ENCODE results near the gene ATRNL1.
"Not testable (repeated sequence)": the region's sequence is repeated elsewhere in the genome, so short reads cannot be mapped to it uniquely, and the experiment has no call there.

Gene ATRNL1

DNA sequence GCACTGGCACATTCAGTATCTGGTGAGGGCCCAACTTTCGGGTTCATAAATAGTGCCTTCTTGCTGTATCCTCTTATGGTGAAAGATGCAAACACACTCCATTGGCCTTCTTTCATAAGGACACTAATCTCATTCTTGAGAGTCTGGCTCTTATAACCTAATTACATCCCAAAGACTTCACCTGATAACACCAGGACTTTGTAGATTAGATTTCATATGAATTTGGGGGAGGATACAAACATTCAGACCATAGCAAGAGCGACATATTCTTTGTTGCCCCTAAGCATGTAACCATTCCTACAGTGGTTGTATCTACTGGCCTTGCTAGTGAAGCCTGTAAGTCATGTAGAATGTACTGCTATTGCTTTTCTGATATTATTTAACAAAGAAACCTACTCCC lies 654.6 kb downstream of the ATRNL1 start:
- DNase-seq (ENCODE audit: low read depth), result no peak
- TF ChIP-seq, protein P1, sequence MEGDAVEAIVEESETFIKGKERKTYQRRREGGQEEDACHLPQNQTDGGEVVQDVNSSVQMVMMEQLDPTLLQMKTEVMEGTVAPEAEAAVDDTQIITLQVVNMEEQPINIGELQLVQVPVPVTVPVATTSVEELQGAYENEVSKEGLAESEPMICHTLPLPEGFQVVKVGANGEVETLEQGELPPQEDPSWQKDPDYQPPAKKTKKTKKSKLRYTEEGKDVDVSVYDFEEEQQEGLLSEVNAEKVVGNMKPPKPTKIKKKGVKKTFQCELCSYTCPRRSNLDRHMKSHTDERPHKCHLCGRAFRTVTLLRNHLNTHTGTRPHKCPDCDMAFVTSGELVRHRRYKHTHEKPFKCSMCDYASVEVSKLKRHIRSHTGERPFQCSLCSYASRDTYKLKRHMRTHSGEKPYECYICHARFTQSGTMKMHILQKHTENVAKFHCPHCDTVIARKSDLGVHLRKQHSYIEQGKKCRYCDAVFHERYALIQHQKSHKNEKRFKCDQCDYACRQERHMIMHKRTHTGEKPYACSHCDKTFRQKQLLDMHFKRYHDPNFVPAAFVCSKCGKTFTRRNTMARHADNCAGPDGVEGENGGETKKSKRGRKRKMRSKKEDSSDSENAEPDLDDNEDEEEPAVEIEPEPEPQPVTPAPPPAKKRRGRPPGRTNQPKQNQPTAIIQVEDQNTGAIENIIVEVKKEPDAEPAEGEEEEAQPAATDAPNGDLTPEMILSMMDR (IDR thresholded peaks at IDR 0.05; ENCODE audit: insufficient read depth, low read depth, low read length, missing control alignments), result no peak

DNA sequence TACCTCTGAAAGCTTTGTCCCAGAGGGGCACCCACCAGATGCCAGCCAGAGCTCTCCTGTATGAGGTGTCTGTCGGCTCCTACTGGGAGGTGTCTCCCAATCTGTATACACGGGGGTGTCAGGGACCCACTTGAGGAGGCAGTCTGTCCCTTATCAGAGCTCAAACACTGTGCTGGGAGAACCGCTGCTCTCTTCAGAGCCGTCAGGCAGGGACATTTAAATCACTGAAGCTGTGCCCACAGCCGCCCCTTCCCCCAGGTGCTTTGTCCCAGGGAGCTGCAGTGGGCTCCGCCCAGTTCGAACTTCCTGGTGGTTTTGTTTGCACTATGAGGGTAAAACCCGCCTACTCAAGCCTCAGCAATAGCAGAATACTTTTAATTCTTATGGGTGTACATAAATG lies 665.3 kb downstream of the ATRNL1 start:
- not testable (repeated sequence) for H3K4me3 ChIP-seq (ENCODE audit: low read length); DNase-seq (ENCODE audit: low read depth)

More for the DNA sequence above, 654.6 kb downstream of the ATRNL1 start:
- H3K4me3 ChIP-seq (ENCODE audit: low read length), result no peak overlapping the region

DNA sequence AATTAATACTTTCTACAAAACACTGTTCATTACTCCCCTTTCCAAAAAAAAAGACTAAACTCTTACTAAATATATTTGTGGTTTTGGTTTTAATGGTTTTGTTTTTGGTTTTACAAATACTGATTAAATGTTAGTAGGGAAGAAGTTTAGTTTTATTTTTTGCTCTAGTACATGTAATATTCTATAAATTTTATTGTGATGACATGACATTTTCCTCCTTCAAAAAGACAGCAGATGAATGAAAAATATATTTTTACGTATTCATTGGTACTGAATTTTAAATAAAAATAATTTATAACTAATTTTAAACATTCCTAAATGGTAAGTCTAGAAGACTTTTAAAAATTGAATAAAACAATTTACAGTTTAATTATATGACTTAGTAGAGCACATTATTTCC lies 667.0 kb downstream of the ATRNL1 start:
- TF ChIP-seq, protein P1 (IDR thresholded peaks at IDR 0.05; ENCODE audit: insufficient read depth, low read depth, low read length, missing control alignments), result no peak
- DNase-seq (ENCODE audit: low read depth), result no peak
- H3K4me3 ChIP-seq (ENCODE audit: low read length), result no peak overlapping the region

DNA sequence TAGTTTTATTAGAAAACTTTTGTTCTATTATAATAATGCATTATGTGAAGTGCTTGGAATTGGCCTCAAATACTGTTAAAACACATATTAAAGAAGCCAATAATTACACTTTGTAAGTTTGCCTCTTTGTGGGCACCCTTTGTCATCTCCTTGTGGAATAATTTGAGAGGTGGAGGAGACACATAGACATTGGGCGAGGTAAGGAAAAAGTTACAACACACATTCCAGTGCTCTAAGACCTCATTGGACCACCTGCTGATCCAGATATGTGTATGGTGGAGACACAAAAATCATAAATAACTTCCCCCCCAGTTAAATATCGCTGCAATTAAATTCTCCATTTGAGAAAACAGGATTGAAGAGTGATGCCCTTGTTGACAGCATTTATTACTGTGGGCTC lies 668.0 kb downstream of the ATRNL1 start:
- TF ChIP-seq, protein P1 (IDR thresholded peaks at IDR 0.05; ENCODE audit: insufficient read depth, low read depth, low read length, missing control alignments), result no peak
- no peak for DNase-seq (ENCODE audit: low read depth)
- H3K4me3 ChIP-seq (ENCODE audit: low read length), result no peak overlapping the region

DNA sequence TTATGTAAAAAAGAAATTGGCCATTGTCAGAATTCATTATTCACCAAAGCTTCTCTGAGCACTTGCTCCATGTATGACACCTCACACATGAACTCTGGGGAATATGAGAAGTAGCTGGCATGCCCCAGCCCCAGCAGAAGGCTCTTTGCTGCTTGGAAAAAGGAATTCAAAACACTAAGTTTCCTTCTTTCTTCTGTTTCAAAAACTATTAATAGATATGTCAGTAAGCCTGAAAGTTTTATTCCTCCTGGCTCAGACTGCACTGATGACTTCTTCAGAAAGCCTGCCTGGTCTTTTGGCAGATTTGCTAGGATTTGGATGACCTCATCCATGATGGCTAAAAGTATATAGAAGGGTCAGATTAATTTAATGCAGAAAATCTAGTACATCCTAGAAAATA lies 668.9 kb downstream of the ATRNL1 start:
- H3K4me3 ChIP-seq (ENCODE audit: low read length), result no peak overlapping the region
- no peak for DNase-seq (ENCODE audit: low read depth)
- TF ChIP-seq, protein P1 (IDR thresholded peaks at IDR 0.05; ENCODE audit: insufficient read depth, low read depth, low read length, missing control alignments), result no peak

DNA sequence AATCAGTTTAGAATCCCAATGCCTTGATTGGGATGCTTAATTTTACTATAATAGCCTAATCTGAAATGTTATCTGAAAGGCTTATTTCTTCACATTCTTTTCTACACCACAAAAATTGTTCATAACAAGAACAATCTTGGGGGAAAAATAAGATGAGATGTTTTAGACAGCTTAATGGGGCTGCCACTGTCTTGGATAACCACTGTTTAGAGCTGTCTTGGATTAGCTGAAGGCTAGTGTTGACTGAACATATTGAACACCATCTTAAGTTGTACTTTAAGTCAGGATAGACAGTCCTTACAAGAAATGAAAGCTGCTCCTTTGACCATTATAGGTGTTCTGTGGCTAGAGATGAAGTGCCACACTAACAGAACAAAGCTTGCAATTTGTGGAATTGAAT lies 678.6 kb downstream of the ATRNL1 start:
- no peak for DNase-seq (ENCODE audit: low read depth)
- no peak overlapping the region for H3K4me3 ChIP-seq (ENCODE audit: low read length)
- TF ChIP-seq, protein P1 (IDR thresholded peaks at IDR 0.05; ENCODE audit: insufficient read depth, low read depth, low read length, missing control alignments), result no peak

DNA sequence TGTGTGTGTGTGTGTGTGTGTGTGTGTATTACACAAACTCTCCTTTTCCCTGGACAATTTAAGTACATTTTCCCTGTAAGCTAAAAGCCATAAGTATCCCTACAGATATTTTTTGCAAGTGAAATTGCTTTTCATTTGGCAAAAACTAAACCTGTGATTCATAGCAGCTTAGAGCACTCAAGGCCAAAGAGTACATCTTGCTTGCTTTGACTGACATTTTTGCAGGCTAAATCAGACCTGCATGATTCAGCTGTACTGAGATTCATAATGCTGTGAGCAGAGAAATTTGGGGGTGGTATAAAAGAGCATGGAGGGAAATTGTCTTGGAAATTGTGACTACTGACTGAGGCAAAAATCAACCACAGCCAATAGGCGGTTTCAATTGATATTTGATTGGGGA lies 679.4 kb downstream of the ATRNL1 start:
- no peak overlapping the region for H3K4me3 ChIP-seq (ENCODE audit: low read length)
- DNase-seq (ENCODE audit: low read depth), result peak; percentile 49
- TF ChIP-seq, protein P1 (IDR thresholded peaks at IDR 0.05; ENCODE audit: insufficient read depth, low read depth, low read length, missing control alignments), result no peak

DNA sequence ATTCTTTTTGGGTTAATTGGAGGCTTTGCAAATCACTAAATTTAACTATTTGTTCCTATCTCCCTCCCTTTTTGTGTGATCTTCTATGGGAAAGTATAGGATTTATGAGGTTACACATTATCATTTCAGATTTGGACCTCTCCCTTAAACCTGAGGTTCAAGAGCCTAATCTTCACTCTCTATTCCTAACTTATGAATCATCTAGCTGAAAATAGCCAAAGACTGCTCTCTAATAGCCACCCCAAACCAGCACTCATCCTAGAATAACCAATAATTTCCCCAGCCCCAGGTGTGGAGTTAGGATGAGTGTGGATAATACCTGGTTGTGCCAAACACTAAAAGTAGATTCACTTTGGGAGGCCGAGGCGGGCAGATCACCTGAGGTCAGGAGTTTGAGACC lies 680.7 kb downstream of the ATRNL1 start:
- H3K4me3 ChIP-seq (ENCODE audit: low read length), result no peak overlapping the region
- DNase-seq (ENCODE audit: low read depth), result no peak
- TF ChIP-seq, protein P1 (IDR thresholded peaks at IDR 0.05; ENCODE audit: insufficient read depth, low read depth, low read length, missing control alignments), result no peak

All from epithelial cell of esophagus (primary cell).